OCI-LY7 (cell line): ENCODE measurements around the gene HSPA1L. TPM values are rescaled to one million over a fixed set of nuclear protein-coding genes. Genes with fewer than 3 reads are reported as not detected.
"Not testable (repeated sequence)": the region's sequence is repeated elsewhere in the genome, so short reads cannot be mapped to it uniquely, and the experiment has no call there.

ENCODE experiments used
- BruUV-seq: library from RNA; stranded (reverse); fragments of 400-500 nt; replicated peaks from 2 replicates; lab custom pipeline; 2021; lab: Mats Ljungman, UMichigan
- CTCF ChIA-PET: fragments of 300-600 bp; sonication (Branson Sonifier 250); formaldehyde crosslinking; loops from one replicate; lab custom pipeline; 2022; ENCODE audit warnings: antibody characterized with exemption; ENCODE audit not compliant: unreplicated experiment; lab: Charles Lee
- POLR2A ChIA-PET: fragments of 300-600 bp; sonication (Branson Sonifier 250); formaldehyde crosslinking; loops from one replicate; lab custom pipeline; 2022; ENCODE audit warnings: antibody characterized with exemption; lab: Charles Lee
- DNase-seq: peaks from one replicate; pipeline ENCODE4 v3.0.0-alpha.2; 2015; ENCODE audit warnings: low spot score
- H2AFZ ChIP-seq: fragments of 200-600 bp; sonication (generic), shearing (Covaris generic); 2 replicates; pipeline ENCODE4 v1.6.1; 2014; ENCODE audit warnings: mild to moderate bottlenecking, antibody characterized with exemption, low read length, moderate library complexity
- H3K27ac ChIP-seq: fragments of 200-600 bp; sonication (generic); 2 replicates; pipeline ENCODE4 v1.5.1; 2014; ENCODE audit warnings: mixed run types, low read depth, mild to moderate bottlenecking, moderate library complexity, low read length, inconsistent platforms; ENCODE audit not compliant: poor library complexity, severe bottlenecking
- H3K36me3 ChIP-seq: fragments of 200-600 bp; sonication (generic); 2 replicates; pipeline ENCODE4 v1.6.1; 2014; ENCODE audit warnings: mild to moderate bottlenecking, antibody characterized with exemption, low read length, moderate library complexity, mixed read lengths; ENCODE audit not compliant: insufficient read depth
- H3K4me1 ChIP-seq: fragments of 200-600 bp; sonication (generic); 2 replicates; pipeline ENCODE4 v1.5.1; 2014; ENCODE audit warnings: mild to moderate bottlenecking, low read length; ENCODE audit not compliant: insufficient read depth, poor library complexity, severe bottlenecking
- H3K4me2 ChIP-seq: fragments of 200-600 bp; sonication (generic); 2 replicates; pipeline ENCODE4 v1.6.1; 2014; ENCODE audit warnings: mild to moderate bottlenecking, low read length
- H3K4me3 ChIP-seq: fragments of 200-600 bp; sonication (generic); 2 replicates; pipeline ENCODE4 v1.5.1; 2014; ENCODE audit warnings: mild to moderate bottlenecking, low read depth, low read length; ENCODE audit not compliant: poor library complexity, severe bottlenecking
- H3K79me2 ChIP-seq: fragments of 200-600 bp; sonication (generic); 2 replicates; pipeline ENCODE4 v1.6.1; 2016; ENCODE audit warnings: low read depth, mild to moderate bottlenecking, low read length, moderate library complexity, mixed read lengths; ENCODE audit not compliant: insufficient read depth
- H3K9me2 ChIP-seq: fragments of 200-600 bp; sonication (generic); 2 replicates; pipeline ENCODE4 v1.6.1; 2016; ENCODE audit warnings: mild to moderate bottlenecking, low read length, mixed read lengths; ENCODE audit not compliant: insufficient read depth
- H3K9me3 ChIP-seq: fragments of 200-600 bp; sonication (generic); 2 replicates; pipeline ENCODE4 v1.6.1; 2014; ENCODE audit warnings: mild to moderate bottlenecking, mixed run types, low read length, mixed read lengths
- H4K20me1 ChIP-seq: fragments of 200-600 bp; sonication (generic); 2 replicates; pipeline ENCODE4 v1.6.1; 2014; ENCODE audit warnings: mild to moderate bottlenecking, antibody characterized with exemption, low read length, moderate library complexity, mixed read lengths; ENCODE audit not compliant: insufficient read depth
- CTCF ChIP-seq: fragments of 200-600 bp; sonication (generic); conservative IDR thresholded peaks from 2 replicates; pipeline ENCODE4 v1.5.1; 2014; ENCODE audit warnings: mild to moderate bottlenecking, antibody characterized with exemption, low read length, moderate library complexity, mixed read lengths
- EZH2phosphoT487 ChIP-seq: fragments of 200-600 bp; sonication (generic); IDR thresholded peaks from 2 replicates; pipeline ENCODE4 v1.6.1; 2018; ENCODE audit warnings: low read depth, borderline replicate concordance, mild to moderate bottlenecking, mixed run types, antibody characterized with exemption, low read length, moderate library complexity, mixed read lengths
- intact Hi-C: fragments of 100-400 bp; cut with micrococcal nuclease; formaldehyde crosslinking; loops from one replicate; pipeline ENCODE4 v1.10.0; 2022; ENCODE audit not compliant: unreplicated experiment
- total RNA-seq, 2 experiments: library from RNA; depleted of rRNA in 1 of 2; stranded (reverse); fragments of >200 nt in 1 of 2; shearing (Covaris generic) in 1 of 2; gene quantifications; 2 replicates each; pipeline ENCODE4 v1.2.3, GENCODE V29; 2014 to 2022

Gene HSPA1L
- total RNA-seq, 2 experiments from 2014 or later = 0.19 to 0.49 TPM

DNA sequence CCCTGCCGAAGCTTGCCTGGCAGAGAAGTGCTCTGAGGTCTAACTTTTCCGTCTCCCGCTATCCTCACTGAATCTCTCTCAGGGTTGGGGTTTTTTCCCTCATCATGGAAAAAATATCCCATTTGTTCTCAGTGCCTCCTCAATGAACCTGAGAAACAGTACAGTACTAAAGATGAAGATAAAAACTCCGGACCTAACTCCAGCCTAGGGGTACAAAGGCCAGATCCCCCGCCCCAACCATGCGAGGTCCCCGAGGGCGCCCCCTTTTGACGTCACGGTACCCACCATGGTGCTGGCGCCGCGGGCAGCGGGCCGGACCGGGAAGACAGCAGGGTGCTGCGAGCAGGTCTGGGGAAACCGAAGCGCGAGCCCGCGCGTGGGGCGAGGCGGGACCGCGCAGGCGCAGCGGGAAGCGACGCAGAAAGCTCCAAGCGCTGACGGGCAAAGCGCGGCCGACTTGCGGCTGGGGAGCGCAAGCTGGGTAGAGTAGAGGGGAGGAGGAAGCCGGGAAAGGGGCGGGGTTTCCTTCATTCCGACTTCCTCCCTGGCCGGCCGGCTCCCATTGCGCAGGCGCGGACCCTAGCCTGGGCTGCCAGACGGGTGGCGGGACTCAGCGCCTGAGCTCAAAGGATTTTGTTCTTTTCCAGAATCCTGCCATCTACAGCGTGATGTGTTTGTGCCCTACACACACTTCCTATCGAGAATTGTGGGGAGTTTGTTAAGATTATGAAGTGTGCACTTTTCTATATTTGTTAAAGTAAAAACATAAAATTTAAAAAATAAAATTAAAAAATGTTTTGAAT is 8.4 kb downstream of the HSPA1L start, which contains the start of gene LSM2:
Gene LSM2 (minus strand): TSS at position 497 of the 803 bp plus-strand sequence. CDS start 209 bp downstream, at position 288.
- peak; percentile 95 for DNase-seq
- intact Hi-C loops = no loop called here
- Histone ChIP-seq H4K20me1 (no peaks in the 10 kb centered on the region), H3K79me2 (peaks cover 19% of the 10 kb centered on the region), H3K4me2 (peak within 1 kb of the TSS; percentile 81), H2AFZ (peak within 1 kb of the TSS; percentile 80), H3K9me2 (no peaks in the 10 kb centered on the region), H3K9me3 (no peaks in the 10 kb centered on the region), H3K27ac (peak within 1 kb of the TSS; percentile 63), H3K36me3 (peaks cover 22% of the 10 kb centered on the region), H3K4me1 (peaks cover 13% of the 10 kb centered on the region), H3K4me3 (peak within 1 kb of the TSS; percentile 85)
- TF ChIP-seq EZH2phosphoT487 = no peak
- peak; percentile 70 for TF ChIP-seq CTCF
- POLR2A ChIA-PET = interaction anchor here (0.6 to 2.3 kb wide), 19 partner anchors 8 to 1149 kb away, joined by 3 to 12 read pairs (median 5); partner anchors contain the start of genes C6orf47, CLIC1, GPANK1 and HSPA1A
- no TSS peak for BruUV-seq
- CTCF ChIA-PET = interaction anchor here (0.6 to 1.3 kb wide), 6 partner anchors 9 to 405 kb away, joined by 3 to 4 read pairs (median 3); no protein-coding TSS in a partner anchor

- Histone ChIP-seq H2AFZ (peak overlapping the region; percentile 80), H3K4me2 (peak overlapping the region; percentile 81), H3K79me2 (peaks cover 19% of the 10 kb centered on the region), H3K9me2 (no peaks in the 10 kb centered on the region), H3K9me3 (no peaks in the 10 kb centered on the region), H3K4me1 (peaks cover 13% of the 10 kb centered on the region), H3K36me3 (peaks cover 29% of the 10 kb centered on the region), H3K4me3 (peak overlapping the region; percentile 85), H3K27ac (peak overlapping the region; percentile 63), H4K20me1 (no peaks in the 10 kb centered on the region)
- intact Hi-C loops = no loop called here
- peak; percentile 24 for DNase-seq
- BruUV-seq = TSS peak; percentile 76
- CTCF ChIA-PET = interaction anchor here (0.6 to 1.3 kb wide), 2 partner anchors 8 to 404 kb away, joined by 3 to 4 read pairs; no protein-coding TSS in a partner anchor
- TF ChIP-seq EZH2phosphoT487 (no peak), CTCF (no peak)
- POLR2A ChIA-PET = interaction anchor here (0.5 to 2.3 kb wide), 9 partner anchors 9 to 221 kb away, joined by 3 to 12 read pairs (median 5); partner anchors contain the start of genes CLIC1, GPANK1, HSPA1A and HSPA1B
These were observed 9.1 kb downstream of the HSPA1L start for GRCh38 chr6:31805939-31806469.

GRCh38 chr6:31801031-31801927 is 13.8 kb downstream of the HSPA1L start:
- DNase-seq, H3K4me2 ChIP-seq, H3K27ac ChIP-seq, H3K9me3 ChIP-seq, POLR2A ChIA-PET, CTCF ChIA-PET, H3K9me2 ChIP-seq, H2AFZ ChIP-seq, intact Hi-C loops, H3K4me3 ChIP-seq, H4K20me1 ChIP-seq, BruUV-seq: not testable (repeated sequence)
- H3K4me1 ChIP-seq = peaks cover 31% of the 10 kb centered on the region
- peaks cover 16% of the 10 kb centered on the region for H3K79me2 ChIP-seq
- H3K36me3 ChIP-seq = peaks cover 46% of the 10 kb centered on the region
